Fibroblast of mammary gland (primary cell): ENCODE results near the gene TBCB.
"Not testable (repeated sequence)": the region's sequence is repeated elsewhere in the genome, so short reads cannot be mapped to it uniquely, and the experiment has no call there.

Experiments
- DNase-seq: peaks from one replicate; pipeline ENCODE4 v3.0.0-alpha.2; 2010; ENCODE audit warnings: low read depth
- H3K4me3 ChIP-seq: 2 replicates; pipeline ENCODE4 v1.5.1; 2011; ENCODE audit warnings: low read depth, mild to moderate bottlenecking, low read length, moderate library complexity; ENCODE audit not compliant: control insufficient read depth
- CTCF ChIP-seq: conservative IDR thresholded peaks from 2 replicates; pipeline ENCODE4 v1.5.1; 2011; ENCODE audit warnings: low read depth, low read length, inconsistent platforms; ENCODE audit not compliant: control insufficient read depth, insufficient read depth

The TBCB gene

DNA sequence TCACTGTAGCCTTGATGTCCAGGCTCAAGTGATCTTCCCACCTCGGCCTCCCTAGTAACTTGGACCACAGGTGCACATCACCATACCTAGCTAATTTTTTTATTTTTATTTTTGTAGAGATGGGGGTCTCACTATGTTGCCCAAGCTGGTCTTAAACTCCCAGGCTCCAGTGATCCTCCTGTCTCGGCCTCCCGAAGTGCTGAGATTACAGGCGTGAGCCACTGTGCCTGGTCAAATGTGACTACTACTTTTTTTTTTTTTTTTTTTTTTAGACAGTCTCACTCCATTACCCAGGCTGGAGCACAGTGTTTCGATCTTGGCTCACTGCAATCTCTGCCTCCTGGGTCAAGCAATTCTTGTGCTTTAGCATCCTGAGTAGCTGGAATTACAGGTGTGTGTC lies 57.6 kb downstream of the TBCB start:
- no peak for TF ChIP-seq CTCF
- DNase-seq: no peak

DNA sequence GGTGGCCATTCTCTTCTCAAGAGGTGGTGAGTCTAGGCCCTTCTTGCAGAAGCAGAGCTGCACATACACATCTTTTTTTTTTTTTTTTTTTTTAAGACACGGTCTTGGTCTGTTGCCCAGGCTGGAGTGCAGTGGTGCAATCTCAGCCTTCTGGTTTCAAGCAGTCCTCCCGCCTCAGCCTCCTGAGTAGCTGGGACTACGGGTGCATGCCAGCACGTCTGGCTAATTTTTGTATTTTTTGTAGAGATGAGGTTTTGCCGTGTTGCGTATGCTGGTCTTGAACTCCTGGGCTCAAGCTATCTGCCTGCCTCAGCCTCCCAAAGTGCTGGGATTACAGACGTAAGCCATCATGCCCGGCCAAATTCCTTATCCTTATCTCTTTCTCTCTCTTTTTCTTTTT lies 58.6 kb downstream of the TBCB start:
- H3K4me3 ChIP-seq, DNase-seq: not testable (repeated sequence)

More for the DNA sequence above, 57.6 kb downstream of the TBCB start:
- no peak overlapping the region for H3K4me3 ChIP-seq
